ENCODE results near the gene POLR2E.

The POLR2E gene

DNA sequence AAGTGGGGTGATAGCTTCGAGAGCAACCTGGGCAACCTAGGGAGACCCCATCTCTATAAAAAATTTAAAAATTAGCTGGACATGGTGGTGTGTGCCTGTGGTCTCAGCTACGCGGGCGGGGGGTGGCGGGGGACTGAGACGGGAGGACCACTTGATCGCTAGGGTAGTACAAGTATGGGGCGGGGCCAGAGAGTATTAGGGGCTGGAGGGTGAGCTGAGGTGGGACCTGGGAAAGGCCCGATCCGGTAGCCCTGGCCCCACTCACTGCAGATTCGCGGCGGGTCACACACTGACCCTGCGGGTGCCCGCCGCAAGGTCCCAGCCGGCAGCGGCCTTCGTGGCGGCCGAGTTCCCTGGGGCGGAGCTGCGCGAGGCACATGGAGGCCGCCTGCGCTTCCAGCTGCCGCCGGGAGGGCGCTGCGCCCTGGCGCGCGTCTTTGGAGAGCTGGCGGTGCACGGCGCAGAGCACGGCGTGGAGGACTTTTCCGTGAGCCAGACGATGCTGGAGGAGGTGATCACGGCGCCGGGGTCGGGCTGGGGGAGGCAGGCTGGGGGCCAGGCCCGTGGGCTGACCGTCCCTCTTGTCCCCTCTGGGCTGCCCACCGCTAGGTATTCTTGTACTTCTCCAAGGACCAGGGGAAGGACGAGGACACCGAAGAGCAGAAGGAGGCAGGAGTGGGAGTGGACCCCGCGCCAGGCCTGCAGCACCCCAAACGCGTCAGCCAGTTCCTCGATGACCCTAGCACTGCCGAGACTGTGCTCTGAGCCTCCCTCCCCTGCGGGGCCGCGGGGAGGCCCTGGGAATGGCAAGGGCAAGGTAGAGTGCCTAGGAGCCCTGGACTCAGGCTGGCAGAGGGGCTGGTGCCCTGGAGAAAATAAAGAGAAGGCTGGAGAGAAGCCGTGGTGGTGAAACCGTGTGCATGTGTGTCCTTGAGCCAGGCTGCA lies 30.2 kb downstream of the POLR2E start:
- peak; percentile 78 for DNase-seq (ENCODE audit: low read depth)

GRCh38 chr19:1063909-1064660 lies 31.1 kb downstream of the POLR2E start:
- no peak for DNase-seq (ENCODE audit: low read depth)

- DNase-seq (ENCODE audit: low read depth) = no peak
These were observed 31.9 kb downstream of the POLR2E start for GRCh38 chr19:1063030-1063908.

GRCh38 chr19:1062387-1063029 lies 32.7 kb downstream of the POLR2E start:
- DNase-seq (ENCODE audit: low read depth) = no peak

GRCh38 chr19:1061987-1062386 lies 33.2 kb downstream of the POLR2E start:
- DNase-seq (ENCODE audit: low read depth) = no peak

DNA sequence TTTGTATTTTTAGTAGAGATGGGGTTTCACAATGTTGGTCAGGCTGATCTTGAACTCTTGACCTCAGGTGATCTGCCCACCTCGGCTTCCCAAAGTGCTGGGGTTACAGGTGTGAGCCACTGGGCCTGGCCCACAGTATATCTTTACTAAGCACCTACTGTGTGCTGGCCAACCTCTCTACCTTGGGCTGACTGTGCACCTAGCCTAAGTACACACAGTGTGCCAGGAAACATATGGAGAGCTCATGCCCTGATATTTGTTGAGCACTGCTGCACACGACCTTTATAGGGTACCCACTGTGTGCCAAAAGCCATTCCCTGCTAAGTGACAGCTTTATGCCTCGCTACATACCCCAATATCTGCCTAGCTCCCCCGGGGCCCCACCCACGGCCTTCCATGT lies 34.5 kb downstream of the POLR2E start:
- no peak for DNase-seq (ENCODE audit: low read depth)

DNA sequence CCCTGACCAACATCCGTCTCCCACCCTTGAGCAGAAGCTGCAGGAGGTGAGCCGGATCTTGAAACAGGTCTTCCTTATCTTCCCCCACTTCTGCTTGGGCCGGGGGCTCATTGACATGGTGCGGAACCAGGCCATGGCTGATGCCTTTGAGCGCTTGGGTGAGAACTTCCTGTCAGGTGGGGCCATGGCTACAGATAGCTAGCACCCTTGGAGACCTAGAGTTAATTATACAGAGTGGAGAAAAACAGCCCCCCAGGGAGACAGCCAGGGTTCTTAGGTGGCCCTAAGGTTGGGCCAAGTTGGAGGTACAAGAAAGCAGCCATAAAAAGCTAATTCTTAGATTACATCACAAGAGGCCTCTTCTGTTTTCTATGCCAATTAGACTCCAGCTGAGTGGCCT lies 37.1 kb downstream of the POLR2E start:
- DNase-seq (ENCODE audit: low read depth) = no peak

- peak; percentile 63 for DNase-seq (ENCODE audit: low read depth)
These were observed 37.9 kb downstream of the POLR2E start for GRCh38 chr19:1057176-1057855.

DNA sequence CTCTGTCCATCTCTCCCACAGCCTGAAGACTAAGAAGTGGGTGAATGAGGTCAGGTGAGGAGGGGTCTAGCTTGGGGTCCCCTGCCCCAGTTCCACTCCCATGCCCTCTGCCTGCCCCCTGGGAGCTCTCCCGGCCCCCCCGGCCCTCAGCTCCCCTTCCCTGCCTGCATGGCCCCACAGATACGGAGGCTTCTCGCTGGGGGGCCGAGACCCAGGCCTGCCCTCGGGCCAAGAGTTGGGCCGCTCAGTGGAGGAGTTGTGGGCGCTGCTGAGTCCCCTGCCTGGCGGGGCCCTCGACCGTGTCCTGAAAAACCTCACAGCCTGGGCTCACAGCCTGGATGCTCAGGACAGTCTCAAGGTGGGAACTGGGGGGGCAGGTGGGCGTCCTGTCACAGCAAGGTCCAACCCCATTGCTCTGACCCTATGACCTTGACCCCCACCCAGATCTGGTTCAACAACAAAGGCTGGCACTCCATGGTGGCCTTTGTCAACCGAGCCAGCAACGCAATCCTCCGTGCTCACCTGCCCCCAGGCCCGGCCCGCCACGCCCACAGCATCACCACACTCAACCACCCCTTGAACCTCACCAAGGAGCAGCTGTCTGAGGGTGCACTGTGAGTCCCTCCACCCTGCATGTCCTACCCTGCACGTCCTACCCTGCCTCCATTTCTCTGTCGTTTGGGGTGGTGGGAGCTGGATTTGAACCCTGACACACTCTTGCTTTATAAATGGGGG lies 39.1 kb downstream of the POLR2E start:
- DNase-seq (ENCODE audit: low read depth) = no peak

DNA sequence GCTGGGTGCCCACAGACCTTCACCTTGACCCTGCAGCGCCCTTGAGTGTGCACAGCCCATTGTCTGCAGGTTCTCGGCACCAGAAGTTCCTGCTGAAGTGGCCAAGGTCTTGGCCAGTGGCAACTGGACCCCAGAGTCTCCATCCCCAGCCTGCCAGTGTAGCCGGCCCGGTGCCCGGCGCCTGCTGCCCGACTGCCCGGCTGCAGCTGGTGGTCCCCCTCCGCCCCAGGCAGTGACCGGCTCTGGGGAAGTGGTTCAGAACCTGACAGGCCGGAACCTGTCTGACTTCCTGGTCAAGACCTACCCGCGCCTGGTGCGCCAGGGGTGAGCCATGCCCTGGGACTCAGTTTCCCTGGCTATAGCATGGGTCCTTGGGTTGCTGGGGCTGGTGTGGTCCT lies 40.1 kb downstream of the POLR2E start:
- DNase-seq (ENCODE audit: low read depth) = no peak

GRCh38 chr19:1054102-1055027 lies 40.8 kb downstream of the POLR2E start:
- no peak for DNase-seq (ENCODE audit: low read depth)

DNA sequence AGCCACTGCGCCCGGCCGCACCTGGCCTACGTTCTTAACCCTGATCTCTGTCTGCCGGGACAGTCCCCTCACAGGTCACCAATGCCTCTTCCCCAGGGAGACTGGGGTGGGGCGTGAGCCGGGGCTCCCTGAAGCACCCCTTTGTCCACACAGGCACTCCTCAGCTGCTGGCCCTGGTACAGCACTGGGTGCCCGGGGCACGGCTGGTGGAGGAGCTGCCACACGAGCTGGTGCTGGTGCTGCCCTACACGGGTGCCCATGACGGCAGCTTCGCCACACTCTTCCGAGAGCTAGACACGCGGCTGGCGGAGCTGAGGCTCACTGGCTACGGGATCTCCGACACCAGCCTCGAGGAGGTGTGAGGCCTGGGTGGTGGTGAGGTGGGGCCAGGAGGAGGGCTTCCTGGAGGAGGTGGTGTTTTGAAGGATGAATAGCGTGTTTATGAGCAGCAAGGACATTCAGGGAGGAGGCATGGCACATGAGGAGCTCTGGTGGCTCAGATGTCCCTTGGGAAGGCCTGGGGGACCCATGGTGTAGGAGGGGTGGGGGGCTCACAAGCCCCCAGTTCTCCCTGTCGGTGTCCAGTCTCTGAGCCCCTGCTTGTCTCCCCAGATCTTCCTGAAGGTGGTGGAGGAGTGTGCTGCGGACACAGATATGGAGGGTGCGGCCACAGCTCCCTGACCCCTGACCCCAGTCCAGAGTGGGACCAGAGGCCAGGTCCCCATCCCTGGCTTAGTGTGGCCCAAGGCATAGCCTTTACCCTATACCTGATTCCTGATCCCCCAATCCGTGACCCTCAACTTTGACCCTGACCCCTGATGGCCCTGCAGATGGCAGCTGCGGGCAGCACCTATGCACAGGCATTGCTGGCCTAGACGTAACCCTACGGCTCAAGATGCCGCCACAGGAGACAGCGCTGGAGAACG lies 41.7 kb downstream of the POLR2E start:
- no peak for DNase-seq (ENCODE audit: low read depth)

DNA sequence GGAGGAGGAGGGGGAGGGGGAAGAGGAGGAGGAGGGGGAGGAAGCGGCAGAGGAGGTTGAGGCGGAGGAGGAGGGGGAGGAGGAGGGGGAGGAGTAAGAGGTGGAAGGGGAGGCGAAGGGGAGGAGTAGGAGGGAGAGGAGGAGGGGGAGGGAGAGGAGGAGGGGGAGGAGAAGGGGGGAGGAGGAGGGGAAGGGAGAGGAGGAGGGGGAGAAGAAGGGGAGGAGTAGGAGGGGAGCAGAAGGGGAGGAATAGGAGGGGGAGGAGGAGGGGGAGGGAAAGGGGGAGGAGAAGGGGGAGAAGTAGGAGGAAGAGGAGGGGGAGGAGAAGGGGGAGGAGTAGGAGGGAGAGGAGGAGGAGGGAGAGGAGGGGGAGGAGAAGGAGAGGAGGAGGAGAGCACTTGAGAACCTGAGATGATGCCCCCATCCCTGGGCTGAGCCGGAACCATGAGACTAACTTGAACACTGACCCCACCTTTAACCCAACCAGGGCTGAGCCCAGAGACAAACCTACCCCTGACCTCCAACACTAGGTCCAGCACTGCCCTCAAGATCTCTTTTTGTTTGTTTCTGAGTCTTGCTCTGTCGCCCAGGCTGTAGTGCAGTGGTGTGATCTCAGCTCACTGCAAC lies 42.7 kb downstream of the POLR2E start:
- DNase-seq (ENCODE audit: low read depth) = no peak

- DNase-seq (ENCODE audit: low read depth) = no peak
These were observed 43.4 kb downstream of the POLR2E start for GRCh38 chr19:1051791-1052190.

GRCh38 chr19:1050989-1051788 lies 44.0 kb downstream of the POLR2E start:
- no peak for DNase-seq (ENCODE audit: low read depth)

GRCh38 chr19:1049800-1050199 lies 45.4 kb downstream of the POLR2E start:
- DNase-seq (ENCODE audit: low read depth) = no peak

DNA sequence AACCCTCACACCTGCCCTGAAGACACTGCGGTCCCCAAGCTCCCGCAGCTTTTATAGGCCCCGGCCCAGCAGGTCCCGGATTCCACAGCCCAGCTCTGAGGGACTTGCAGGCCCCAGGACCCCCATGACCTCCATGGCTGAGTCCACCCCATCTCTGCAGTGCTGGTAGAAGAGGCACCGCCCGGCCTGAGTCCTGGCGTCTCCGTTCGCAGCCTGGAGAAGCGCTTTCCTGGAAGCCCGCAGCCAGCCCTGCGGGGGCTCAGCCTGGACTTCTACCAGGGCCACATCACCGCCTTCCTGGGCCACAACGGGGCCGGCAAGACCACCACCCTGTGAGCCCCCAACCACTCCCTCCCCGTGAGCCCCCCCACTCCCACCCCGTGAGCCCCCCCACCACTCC lies 46.1 kb downstream of the POLR2E start:
- no peak for DNase-seq (ENCODE audit: low read depth)

Data from iris pigment epithelial cell (primary cell).